Measurements from ENCODE around the gene RANGAP1.
"Not testable (repeated sequence)": the region's sequence is repeated elsewhere in the genome, so short reads cannot be mapped to it uniquely, and the experiment has no call there.

The RANGAP1 gene

GRCh38 chr22:41300661-41301060, 14.7 kb upstream of the RANGAP1 start:
- no peak for DNase-seq (ENCODE audit: low read depth)

- no peak for DNase-seq (ENCODE audit: low read depth)
These were observed 11.1 kb upstream of the RANGAP1 start for GRCh38 chr22:41296826-41297667.

- not testable (repeated sequence) for DNase-seq (ENCODE audit: low read depth)
These were observed 8.8 kb upstream of the RANGAP1 start for GRCh38 chr22:41294816-41295215.

- DNase-seq (ENCODE audit: low read depth): no peak
These were observed 4.6 kb upstream of the RANGAP1 start for GRCh38 chr22:41290262-41291221.

- no peak for DNase-seq (ENCODE audit: low read depth)
These were observed 3.7 kb upstream of the RANGAP1 start for GRCh38 chr22:41289671-41290070.

- no peak for DNase-seq (ENCODE audit: low read depth)
These were observed 2.4 kb upstream of the RANGAP1 start for GRCh38 chr22:41288245-41288946.

GRCh38 chr22:41286639-41287091, 678 bp upstream of the RANGAP1 start:
- peak; percentile 45 for DNase-seq (ENCODE audit: low read depth)

GRCh38 chr22:41285441-41285819, 557 bp downstream of the RANGAP1 start:
- peak; percentile 22 for DNase-seq (ENCODE audit: low read depth)

GRCh38 chr22:41284465-41284864, 1.5 kb downstream of the RANGAP1 start:
- DNase-seq (ENCODE audit: low read depth): no peak

- DNase-seq (ENCODE audit: low read depth): no peak
These were observed 5.1 kb downstream of the RANGAP1 start for GRCh38 chr22:41280854-41281253.

GRCh38 chr22:41280065-41280464, 5.9 kb downstream of the RANGAP1 start:
- no peak for DNase-seq (ENCODE audit: low read depth)

- DNase-seq (ENCODE audit: low read depth): no peak
These were observed 11.1 kb downstream of the RANGAP1 start for GRCh38 chr22:41274856-41275255.

GRCh38 chr22:41273128-41273527, 12.9 kb downstream of the RANGAP1 start:
- no peak for DNase-seq (ENCODE audit: low read depth)

- DNase-seq (ENCODE audit: low read depth): no peak
These were observed 14.2 kb downstream of the RANGAP1 start for GRCh38 chr22:41271787-41272186.

- DNase-seq (ENCODE audit: low read depth): no peak
These were observed 18.0 kb downstream of the RANGAP1 start for GRCh38 chr22:41267958-41268357.

- no peak for DNase-seq (ENCODE audit: low read depth)
These were observed 21.5 kb downstream of the RANGAP1 start for GRCh38 chr22:41264408-41264941.

- no peak for DNase-seq (ENCODE audit: low read depth)
These were observed 22.3 kb downstream of the RANGAP1 start for GRCh38 chr22:41263704-41264103.

GRCh38 chr22:41262250-41262765, 23.7 kb downstream of the RANGAP1 start:
- DNase-seq (ENCODE audit: low read depth): no peak

- no peak for DNase-seq (ENCODE audit: low read depth)
These were observed 24.3 kb downstream of the RANGAP1 start for GRCh38 chr22:41261541-41262249.

- DNase-seq (ENCODE audit: low read depth): no peak
These were observed 25.1 kb downstream of the RANGAP1 start for GRCh38 chr22:41260871-41261270.

- DNase-seq (ENCODE audit: low read depth): not testable (repeated sequence)
These were observed 26.2 kb downstream of the RANGAP1 start for GRCh38 chr22:41259756-41260155.

Data from CMK (cell line).